HepG2 (cell line): Measurements from ENCODE around the gene FSIP1. TPM values are rescaled to one million over a fixed set of nuclear protein-coding genes. Genes with fewer than 3 reads are reported as not detected.
A peak's percentile ranks its signal among the peaks of the same experiment; 100 is the strongest.

Experiments used
- ARNT2 ChIP-seq: sonication (generic); formaldehyde crosslinking; IDR thresholded peaks from 2 replicates; pipeline ENCODE4 v1.8.0; 2022; ENCODE audit warnings: mild to moderate bottlenecking, low read depth, missing genetic modification reagents, moderate library complexity
- BCL3 ChIP-seq: sonication (generic); formaldehyde crosslinking; IDR thresholded peaks from 2 replicates; pipeline ENCODE4 v1.5.1; 2020; ENCODE audit warnings: mild to moderate bottlenecking, missing genetic modification reagents, moderate library complexity
- BRF2 ChIP-seq: sonication (generic); formaldehyde crosslinking; IDR thresholded peaks from 2 replicates; pipeline ENCODE4 v1.8.1; 2022; ENCODE audit warnings: mild to moderate bottlenecking, missing genetic modification reagents
- CC2D1A ChIP-seq: sonication (generic); formaldehyde crosslinking; IDR thresholded peaks from 2 replicates; pipeline ENCODE4 v1.8.1; 2023; ENCODE audit warnings: mild to moderate bottlenecking, missing genetic modification reagents
- GRHL1 ChIP-seq: sonication (generic); formaldehyde crosslinking; conservative IDR thresholded peaks from 2 replicates; pipeline ENCODE4 v1.8.0; 2022; ENCODE audit warnings: missing genetic modification reagents
- HNRNPUL1 ChIP-seq: fragments of 200-400 bp; formaldehyde crosslinking; IDR thresholded peaks from 2 replicates; pipeline ENCODE4 v1.6.1; 2017; ENCODE audit warnings: low read depth, mild to moderate bottlenecking, low read length, moderate library complexity
- HOXA5 ChIP-seq: sonication (generic); formaldehyde crosslinking; IDR thresholded peaks from 2 replicates; pipeline ENCODE4 v1.4.0; 2020; ENCODE audit warnings: missing genetic modification reagents
- NFKBIZ ChIP-seq: IDR thresholded peaks from 2 replicates; pipeline ENCODE4 v1.6.1; 2018; ENCODE audit warnings: missing genetic modification reagents, missing compliant biosample characterization
- NRL ChIP-seq: sonication (generic); formaldehyde crosslinking; IDR thresholded peaks from 2 replicates; pipeline ENCODE4 v1.5.0; 2020; ENCODE audit warnings: missing genetic modification reagents, mild to moderate bottlenecking, moderate library complexity, borderline replicate concordance
- STAT5B ChIP-seq: sonication (generic); formaldehyde crosslinking; IDR thresholded peaks from 2 replicates; pipeline ENCODE4 v1.4.0; 2020; ENCODE audit warnings: missing genetic modification reagents
- SUZ12 ChIP-seq: fragments of 150-350 bp; IDR thresholded peaks from 2 replicates; pipeline ENCODE4 v1.6.1; 2014; ENCODE audit warnings: low read depth, low read length
- THRA ChIP-seq: sonication (generic); formaldehyde crosslinking; IDR thresholded peaks from 2 replicates; pipeline ENCODE4 v1.4.0; 2020; ENCODE audit warnings: missing genetic modification reagents, borderline replicate concordance
- TP53 ChIP-seq: sonication (generic); formaldehyde crosslinking; conservative IDR thresholded peaks from 2 replicates; pipeline ENCODE4 v1.4.0; 2020; ENCODE audit warnings: missing genetic modification reagents
- TRAFD1 ChIP-seq: sonication (generic); formaldehyde crosslinking; IDR thresholded peaks from 2 replicates; pipeline ENCODE4 v1.5.1; 2020; ENCODE audit warnings: missing genetic modification reagents, mild to moderate bottlenecking, borderline replicate concordance
- ZBTB3 ChIP-seq: sonication (generic); formaldehyde crosslinking; IDR thresholded peaks from 2 replicates; pipeline ENCODE4 v1.4.0; 2020; ENCODE audit warnings: low read depth, mild to moderate bottlenecking, moderate library complexity, missing genetic modification reagents, borderline replicate concordance
- ZFY ChIP-seq: sonication (generic); formaldehyde crosslinking; IDR thresholded peaks from 2 replicates; pipeline ENCODE4 v1.4.0; 2020; ENCODE audit warnings: missing genetic modification reagents
- ZNF180 ChIP-seq: sonication (generic); formaldehyde crosslinking; IDR thresholded peaks from 2 replicates; pipeline ENCODE4 v1.4.0; 2020; ENCODE audit warnings: low read depth, missing genetic modification reagents, borderline replicate concordance
- ZNF253 ChIP-seq: sonication (generic); formaldehyde crosslinking; IDR thresholded peaks from 2 replicates; pipeline ENCODE4 v1.8.0; 2022; ENCODE audit warnings: mild to moderate bottlenecking, missing genetic modification reagents, borderline replicate concordance
- ZNF530 ChIP-seq: sonication (generic); formaldehyde crosslinking; IDR thresholded peaks from 2 replicates; pipeline ENCODE4 v1.5.0; 2020; ENCODE audit warnings: low read depth, mild to moderate bottlenecking, missing genetic modification reagents
- ZNF547 ChIP-seq: sonication (generic); formaldehyde crosslinking; IDR thresholded peaks from 2 replicates; pipeline ENCODE4 v1.5.1; 2020; ENCODE audit warnings: mild to moderate bottlenecking, missing genetic modification reagents
- ZNF615 ChIP-seq: sonication (generic); formaldehyde crosslinking; IDR thresholded peaks from 2 replicates; pipeline ENCODE4 v1.5.0; 2020; ENCODE audit warnings: mild to moderate bottlenecking, missing genetic modification reagents, borderline replicate concordance
- ZNF768 ChIP-seq: sonication (generic); formaldehyde crosslinking; IDR thresholded peaks from 2 replicates; pipeline ENCODE4 v1.4.0; 2020; ENCODE audit warnings: missing genetic modification reagents
- ZNF782 ChIP-seq: sonication (generic); formaldehyde crosslinking; IDR thresholded peaks from 2 replicates; pipeline ENCODE4 v1.4.0; 2020; ENCODE audit warnings: missing genetic modification reagents, mild to moderate bottlenecking, borderline replicate concordance
- ZNF891 ChIP-seq: sonication (generic); formaldehyde crosslinking; IDR thresholded peaks from 2 replicates; pipeline ENCODE4 v1.5.0; 2020; ENCODE audit warnings: mild to moderate bottlenecking, missing genetic modification reagents
- polyA plus RNA-seq, 8 experiments: library from polyadenylated mRNA; depleted of rRNA in 3 of 8; stranded (reverse) in 7 of 8; unstranded in 1 of 8; fragments of >200 nt; fragmentation: Illumina TruSeq in 4 of 8; extraction: Trizol in 4 of 8; gene quantifications; 2 replicates each; pipeline versions ENCODE4 v1.2.1 to v1.2.3, GENCODE V29; 2011 to 2016; ENCODE audit warnings: low read depth in 4 of 8, missing spikeins in 1 of 8, mixed read lengths in 1 of 8; ENCODE audit not compliant: insufficient read depth in 1 of 8
- total RNA-seq, 5 experiments: library from RNA; depleted of rRNA; stranded (reverse); fragments of >200 nt; fragmentation: Illumina TruSeq; extraction: Trizol; gene quantifications; 2 replicates each; pipeline ENCODE4 v1.2.3, GENCODE V29; 2016; ENCODE audit warnings: low read depth in 1 of 5

Gene FSIP1
- total and polyA plus RNA-seq, 2 of the 13 experiments (the other 11 are each of a cell fraction or from before 2014, with no cell fraction given): 0.18 TPM; not detected in 1

GRCh38 chr15:39579487-39580116 is 203.0 kb downstream of the FSIP1 start (continued):
- TF ChIP-seq NRL (CRISPR knock-in tag) (no peak), BRF2 (CRISPR knock-in tag) (no peak), CC2D1A (CRISPR knock-in tag) (no peak), ZNF615 (CRISPR knock-in tag) (no peak), ZNF253 (CRISPR knock-in tag) (no peak), TP53 (CRISPR knock-in tag) (no peak), ZNF782 (no peak), GRHL1 (CRISPR knock-in tag) (no peak), ZNF530 (CRISPR knock-in tag) (no peak), TRAFD1 (CRISPR knock-in tag) (no peak), ZNF180 (CRISPR knock-in tag) (no peak), THRA (CRISPR knock-in tag) (no peak), NFKBIZ (CRISPR knock-in tag) (no peak), ARNT2 (no peak; the same call in 1 of the 2 replicates), STAT5B (CRISPR knock-in tag) (no peak), HNRNPUL1 (no peak), ZNF547 (CRISPR knock-in tag) (no peak), HOXA5 (0 out of 2 replicates have a peak, but pooled peaks have one; percentile 44), ZNF768 (CRISPR knock-in tag) (no peak), ZFY (no peak), ZNF891 (CRISPR knock-in tag) (no peak), BCL3 (CRISPR knock-in tag) (0 out of 2 replicates have a peak, but pooled peaks have one; percentile 45), SUZ12 (no peak), ZBTB3 (no peak)
